HepG2 (cell line): ENCODE measurements around the gene TANC1. TPM values are rescaled to one million over a fixed set of nuclear protein-coding genes. Genes with fewer than 3 reads are reported as not detected.
A peak's percentile ranks its signal among the peaks of the same experiment; 100 is the strongest.

ENCODE experiments used
- ATAC-seq: fragments of 200-7000 bp; cut with Tn5 transposase; 3 replicates; pipeline ENCODE4 v1.9.1; 2020; ENCODE audit warnings: mild to moderate bottlenecking, moderate library complexity
- BruUV-seq: library from RNA; stranded (reverse); fragments of 400-500 nt; replicated peaks from 2 replicates; lab custom pipeline; 2021; lab: Mats Ljungman, UMichigan
- CTCF ChIA-PET: fragments of 300-600 bp; formaldehyde crosslinking; extraction: SDS; loops from one replicate; lab custom pipeline; 2021; ENCODE audit warnings: low total read pairs, inconsistent platforms, low intra/inter-chr PET ratio; lab: Yijun Ruan, JAX
- POLR2A ChIA-PET: fragments of 350-600 bp; sonication (Branson Sonifier 250); formaldehyde crosslinking; loops from one replicate; lab custom pipeline; 2020; ENCODE audit warnings: antibody characterized with exemption, inconsistent platforms; lab: Yijun Ruan, JAX
- DNase-seq: peaks from one replicate; pipeline ENCODE4 v3.0.0-alpha.2; 2015; ENCODE audit warnings: low spot score
- FAIRE-seq: peaks from 3 replicates; lab custom pipeline; 2011; peaks lifted over from hg19 to GRCh38; lab: Jason Lieb, UNC
- H2AFZ ChIP-seq: one replicate; pipeline ENCODE4 v1.6.1; 2011; ENCODE audit warnings: low read length, inconsistent platforms
- H3K27ac ChIP-seq: fragments of 300-600 bp; 3 replicates; pipeline ENCODE4 v1.8.0; 2011; ENCODE audit warnings: mixed run types, mild to moderate bottlenecking, mixed read lengths, low read length, inconsistent platforms; ENCODE audit not compliant: insufficient read depth; ENCODE audit errors: extremely low read length
- H3K27me3 ChIP-seq, 2 experiments: fragments of 200-600 bp in 1 of 2; 2 replicates in 1 of 2; 3 replicates in 1 of 2; pipeline versions ENCODE4 v1.6.0 to v1.8.0; 2011; ENCODE audit warnings: low read length in 2 of 2, mild to moderate bottlenecking in 2 of 2, moderate library complexity in 2 of 2, inconsistent platforms in 1 of 2; ENCODE audit not compliant: insufficient read depth in 2 of 2, control insufficient read depth in 1 of 2
- H3K36me3 ChIP-seq, 2 experiments: fragments of 200-600 bp in 1 of 2; replicated peaks in 1 of 2; 2 replicates in 1 of 2; 3 replicates in 1 of 2; pipeline versions ENCODE4 v1.5.1 to v1.8.0; 2011; ENCODE audit warnings: low read length in 2 of 2, inconsistent platforms in 1 of 2; ENCODE audit not compliant: insufficient read depth in 2 of 2, control insufficient read depth in 1 of 2
- H3K4me1 ChIP-seq: 2 replicates; pipeline ENCODE4 v1.5.1; 2012; ENCODE audit warnings: low read length, inconsistent platforms; ENCODE audit not compliant: insufficient read depth
- H3K4me2 ChIP-seq: 2 replicates; pipeline ENCODE4 v1.6.0; 2011; ENCODE audit warnings: low read depth, low read length, inconsistent platforms
- H3K4me3 ChIP-seq, 3 experiments: fragments of 200-600 bp in 1 of 3; sonication (generic), shearing (Covaris generic) in 1 of 3; replicated peaks in 1 of 3; 2 replicates each; pipeline ENCODE4 v1.5.1; 2011 to 2016; ENCODE audit warnings: low read length in 3 of 3, inconsistent platforms in 2 of 3, low read depth in 2 of 3, mild to moderate bottlenecking in 2 of 3, control low read depth in 1 of 3, mixed read lengths in 1 of 3; ENCODE audit not compliant: insufficient read depth in 1 of 3
- H3K79me2 ChIP-seq: one replicate; pipeline ENCODE4 v1.6.1; 2011; ENCODE audit warnings: low read length, inconsistent platforms; ENCODE audit not compliant: insufficient read depth
- H3K9ac ChIP-seq: 2 replicates; pipeline ENCODE4 v1.6.0; 2011; ENCODE audit warnings: mild to moderate bottlenecking, low read depth, low read length, inconsistent platforms; ENCODE audit not compliant: insufficient read depth
- H3K9me3 ChIP-seq: 2 replicates; pipeline ENCODE4 v1.5.1; 2012; ENCODE audit warnings: mild to moderate bottlenecking, low read length
- H4K20me1 ChIP-seq: 2 replicates; pipeline ENCODE4 v1.6.0; 2011; ENCODE audit warnings: inconsistent platforms, mild to moderate bottlenecking, low read length, moderate library complexity; ENCODE audit not compliant: insufficient read depth
- AGO2 ChIP-seq: fragments of 200-400 bp; formaldehyde crosslinking; optimal IDR thresholded peaks from 2 replicates; pipeline ENCODE3; 2017; ENCODE audit warnings: mild to moderate bottlenecking, low read depth, low read length, moderate library complexity
- ELF4 ChIP-seq: sonication (generic); formaldehyde crosslinking; IDR thresholded peaks from 2 replicates; pipeline ENCODE4 v1.5.0; 2020; ENCODE audit warnings: missing genetic modification reagents, mild to moderate bottlenecking, moderate library complexity, borderline replicate concordance
- KAT8 ChIP-seq: IDR thresholded peaks from 2 replicates; pipeline ENCODE4 v1.6.1; 2016; ENCODE audit warnings: missing genetic modification reagents, missing compliant biosample characterization
- ZNF251 ChIP-seq: sonication (generic); formaldehyde crosslinking; IDR thresholded peaks from 2 replicates; pipeline ENCODE4 v1.9.0; 2021; ENCODE audit warnings: mild to moderate bottlenecking, missing genetic modification reagents
- WGBS: methylation state at CpG from one replicate; pipeline ENCODE4 v1.1.6; 2017; ENCODE audit warnings: low lambda C conversion rate; 5-methylcytosine and 5-hydroxymethylcytosine counted together
- in situ Hi-C: cut with HindIII; loops from 2 replicates; pipeline ENCODE4 v1.10.0; 2017; ENCODE audit warnings: low pct_unique_long_range_greater_than_20kb; ENCODE audit not compliant: extremely low pct_ligation_motif_present
- intact Hi-C: fragments of 100-400 bp; cut with micrococcal nuclease; formaldehyde crosslinking; loops from one replicate; pipeline ENCODE4 v1.10.0; 2022; ENCODE audit not compliant: unreplicated experiment
- polyA plus RNA-seq, 8 experiments: library from polyadenylated mRNA; depleted of rRNA in 3 of 8; stranded (reverse) in 7 of 8; unstranded in 1 of 8; fragments of >200 nt; fragmentation: Illumina TruSeq in 4 of 8; extraction: Trizol in 4 of 8; gene quantifications; 2 replicates each; pipeline versions ENCODE4 v1.2.1 to v1.2.3, GENCODE V29; 2011 to 2016; ENCODE audit warnings: low read depth in 4 of 8, missing spikeins in 1 of 8, mixed read lengths in 1 of 8; ENCODE audit not compliant: insufficient read depth in 1 of 8
- total RNA-seq, 5 experiments: library from RNA; depleted of rRNA; stranded (reverse); fragments of >200 nt; fragmentation: Illumina TruSeq; extraction: Trizol; gene quantifications; 2 replicates each; pipeline ENCODE4 v1.2.3, GENCODE V29; 2016; ENCODE audit warnings: low read depth in 1 of 5
- TF ChIP-seq, protein P1 (sequence below): sonication (generic); formaldehyde crosslinking; IDR thresholded peaks from 2 replicates; pipeline ENCODE4 v1.8.0; 2022; ENCODE audit warnings: mild to moderate bottlenecking, missing genetic modification reagents

TANC1 gene
- total and polyA plus RNA-seq, 2 of the 13 experiments (the other 11 are each of a cell fraction or from before 2014, with no cell fraction given): 2.3 to 5.6 TPM

DNA sequence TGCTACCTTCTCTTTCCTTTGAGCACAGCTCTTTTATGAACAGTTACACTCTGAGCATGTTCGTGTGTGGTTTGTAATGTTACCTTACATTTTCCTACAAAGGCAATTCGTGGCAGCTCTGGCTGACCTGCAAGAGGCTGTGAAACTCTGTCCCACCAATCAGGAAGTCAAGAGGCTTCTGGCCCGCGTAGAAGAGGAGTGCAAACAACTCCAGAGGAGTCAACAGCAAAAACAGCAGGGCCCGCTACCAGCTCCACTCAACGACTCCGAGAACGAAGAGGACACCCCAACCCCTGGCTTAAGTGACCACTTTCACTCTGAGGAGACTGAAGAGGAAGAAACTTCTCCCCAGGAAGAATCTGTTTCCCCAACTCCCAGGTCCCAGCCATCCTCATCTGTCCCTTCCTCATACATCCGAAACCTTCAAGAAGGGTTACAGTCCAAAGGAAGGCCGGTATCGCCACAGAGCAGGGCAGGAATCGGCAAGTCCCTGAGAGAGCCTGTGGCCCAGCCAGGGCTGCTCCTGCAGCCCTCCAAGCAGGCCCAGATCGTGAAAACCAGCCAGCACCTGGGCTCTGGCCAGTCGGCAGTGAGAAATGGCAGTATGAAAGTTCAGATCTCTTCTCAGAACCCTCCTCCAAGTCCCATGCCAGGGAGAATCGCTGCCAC lies 261.2 kb downstream of the TANC1 start:
- H3K9ac ChIP-seq: no peak overlapping the region
- in situ Hi-C loops: no loop called here
- no peak overlapping the region for H3K4me3 ChIP-seq
- POLR2A ChIA-PET: no interaction called here
- no peaks in the 10 kb centered on the region for H3K27me3 ChIP-seq
- intact Hi-C loops: no loop called here
- no peaks in the 10 kb centered on the region for H4K20me1 ChIP-seq
- TF ChIP-seq KAT8 (CRISPR knock-in tag) (no peak), ZNF251 (CRISPR knock-in tag) (no peak), AGO2 (peak; percentile 20), ELF4 (CRISPR knock-in tag) (no peak)
- TF ChIP-seq, protein P1, sequence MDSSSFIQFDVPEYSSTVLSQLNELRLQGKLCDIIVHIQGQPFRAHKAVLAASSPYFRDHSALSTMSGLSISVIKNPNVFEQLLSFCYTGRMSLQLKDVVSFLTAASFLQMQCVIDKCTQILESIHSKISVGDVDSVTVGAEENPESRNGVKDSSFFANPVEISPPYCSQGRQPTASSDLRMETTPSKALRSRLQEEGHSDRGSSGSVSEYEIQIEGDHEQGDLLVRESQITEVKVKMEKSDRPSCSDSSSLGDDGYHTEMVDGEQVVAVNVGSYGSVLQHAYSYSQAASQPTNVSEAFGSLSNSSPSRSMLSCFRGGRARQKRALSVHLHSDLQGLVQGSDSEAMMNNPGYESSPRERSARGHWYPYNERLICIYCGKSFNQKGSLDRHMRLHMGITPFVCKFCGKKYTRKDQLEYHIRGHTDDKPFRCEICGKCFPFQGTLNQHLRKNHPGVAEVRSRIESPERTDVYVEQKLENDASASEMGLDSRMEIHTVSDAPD (CRISPR knock-in tag): no peak
- TF ChIP-seq, all 625 proteins: peak for 1
- CTCF ChIA-PET: no interaction called here
- FAIRE-seq (no peak), DNase-seq (no peak), ATAC-seq (no peak; the same call in 2 of the 3 replicates)
- no peak overlapping the region for H3K27ac ChIP-seq
- H2AFZ ChIP-seq: no peak overlapping the region
- no peaks in the 10 kb centered on the region for H3K79me2 ChIP-seq
- H3K4me2 ChIP-seq: no peak overlapping the region
- H3K9me3 ChIP-seq: no peaks in the 10 kb centered on the region
- 86% methylated on average over 15 of the region's 15 CpGs for WGBS
- BruUV-seq: no TSS peak
- H3K36me3 ChIP-seq: peaks cover 2 to 11% of the 10 kb centered on the region in 2 experiments; a peak in 2 of 5 replicates
- H3K4me1 ChIP-seq: no peaks in the 10 kb centered on the region
